HepG2 (cell line): ENCODE results near the gene MEX3A. TPM values are rescaled to one million over a fixed set of nuclear protein-coding genes. Genes with fewer than 3 reads are reported as not detected.

Experiments used
- AHR ChIP-seq: IDR thresholded peaks from 2 replicates; pipeline ENCODE4 v1.6.1; 2018; ENCODE audit warnings: missing genetic modification reagents, missing compliant biosample characterization
- MYC ChIP-seq: sonication (generic); formaldehyde crosslinking; IDR thresholded peaks from 2 replicates; pipeline ENCODE4 v1.9.0; 2021; ENCODE audit warnings: missing genetic modification reagents, borderline replicate concordance
- PITX1 ChIP-seq: sonication (generic); formaldehyde crosslinking; IDR thresholded peaks from 2 replicates; pipeline ENCODE4 v1.5.1; 2020; ENCODE audit warnings: mild to moderate bottlenecking, missing genetic modification reagents
- SNRNP70 ChIP-seq: fragments of 200-400 bp; formaldehyde crosslinking; IDR thresholded peaks from 2 replicates; pipeline ENCODE4 v1.6.1; 2017; ENCODE audit warnings: mild to moderate bottlenecking, low read depth, low read length, moderate library complexity
- SRSF4 ChIP-seq: fragments of 200-400 bp; formaldehyde crosslinking; IDR thresholded peaks from one replicate; pipeline ENCODE4 v1.6.1; 2018; ENCODE audit warnings: mild to moderate bottlenecking, low read depth, low read length, moderate library complexity; ENCODE audit not compliant: poor library complexity, severe bottlenecking
- TCF7 ChIP-seq: sonication (generic); IDR thresholded peaks from 2 replicates; pipeline ENCODE4 v1.6.1; 2016; ENCODE audit warnings: antibody characterized with exemption, low read depth
- YEATS2 ChIP-seq: sonication (generic); formaldehyde crosslinking; IDR thresholded peaks from 2 replicates; pipeline ENCODE4 v1.4.0; 2020; ENCODE audit warnings: missing genetic modification reagents, borderline replicate concordance
- ZKSCAN8 ChIP-seq: IDR thresholded peaks from 2 replicates; pipeline ENCODE4 v1.6.1; 2016; ENCODE audit warnings: borderline replicate concordance, missing genetic modification reagents, missing compliant biosample characterization
- ZNF251 ChIP-seq: sonication (generic); formaldehyde crosslinking; IDR thresholded peaks from 2 replicates; pipeline ENCODE4 v1.9.0; 2021; ENCODE audit warnings: mild to moderate bottlenecking, missing genetic modification reagents
- ZNF264 ChIP-seq: sonication (generic); formaldehyde crosslinking; IDR thresholded peaks from 2 replicates; pipeline ENCODE4 v1.4.0; 2020; ENCODE audit warnings: missing genetic modification reagents
- ZNF333 ChIP-seq: sonication (generic); formaldehyde crosslinking; IDR thresholded peaks from 2 replicates; pipeline ENCODE4 v1.4.0; 2020; ENCODE audit warnings: mild to moderate bottlenecking, missing genetic modification reagents, borderline replicate concordance
- ZNF451 ChIP-seq: sonication (generic); formaldehyde crosslinking; IDR thresholded peaks from 2 replicates; pipeline ENCODE4 v1.5.0; 2020; ENCODE audit warnings: mild to moderate bottlenecking, missing genetic modification reagents
- ZZZ3 ChIP-seq: sonication (generic); formaldehyde crosslinking; IDR thresholded peaks from 2 replicates; pipeline ENCODE4 v1.4.0; 2020; ENCODE audit warnings: missing genetic modification reagents, mild to moderate bottlenecking, borderline replicate concordance
- polyA plus RNA-seq, 8 experiments: library from polyadenylated mRNA; depleted of rRNA in 3 of 8; stranded (reverse) in 7 of 8; unstranded in 1 of 8; fragments of >200 nt; fragmentation: Illumina TruSeq in 4 of 8; extraction: Trizol in 4 of 8; gene quantifications; 2 replicates each; pipeline versions ENCODE4 v1.2.1 to v1.2.3, GENCODE V29; 2011 to 2016; ENCODE audit warnings: low read depth in 4 of 8, missing spikeins in 1 of 8, mixed read lengths in 1 of 8; ENCODE audit not compliant: insufficient read depth in 1 of 8
- total RNA-seq, 5 experiments: library from RNA; depleted of rRNA; stranded (reverse); fragments of >200 nt; fragmentation: Illumina TruSeq; extraction: Trizol; gene quantifications; 2 replicates each; pipeline ENCODE4 v1.2.3, GENCODE V29; 2016; ENCODE audit warnings: low read depth in 1 of 5
- TF ChIP-seq, protein P1 (sequence below): sonication (generic); formaldehyde crosslinking; IDR thresholded peaks from 2 replicates; pipeline ENCODE4 v1.9.0; 2021; ENCODE audit warnings: missing genetic modification reagents, mild to moderate bottlenecking, borderline replicate concordance
- TF ChIP-seq, protein P2 (sequence below): sonication (generic); formaldehyde crosslinking; IDR thresholded peaks from 2 replicates; pipeline ENCODE4 v1.5.0; 2020; ENCODE audit warnings: mild to moderate bottlenecking, missing genetic modification reagents, moderate library complexity
- TF ChIP-seq, protein P3 (sequence below): sonication (generic); formaldehyde crosslinking; IDR thresholded peaks from 2 replicates; pipeline ENCODE4 v1.4.0; 2020; ENCODE audit warnings: missing genetic modification reagents
- TF ChIP-seq, protein P4 (sequence below): sonication (generic); formaldehyde crosslinking; IDR thresholded peaks from 2 replicates; pipeline ENCODE4 v1.4.0; 2020; ENCODE audit warnings: missing genetic modification reagents
- TF ChIP-seq, protein P5 (sequence below): sonication (generic); formaldehyde crosslinking; IDR thresholded peaks from 2 replicates; pipeline ENCODE4 v1.4.0; 2020; ENCODE audit warnings: mild to moderate bottlenecking, missing genetic modification reagents
- TF ChIP-seq, protein P6 (sequence below): sonication (generic); formaldehyde crosslinking; IDR thresholded peaks from 2 replicates; pipeline ENCODE4 v1.5.1; 2020; ENCODE audit warnings: mild to moderate bottlenecking, missing genetic modification reagents

Gene MEX3A
- total and polyA plus RNA-seq, 2 of the 13 experiments (the other 11 are each of a cell fraction or from before 2014, with no cell fraction given) = 7.6 to 9.1 TPM

DNA sequence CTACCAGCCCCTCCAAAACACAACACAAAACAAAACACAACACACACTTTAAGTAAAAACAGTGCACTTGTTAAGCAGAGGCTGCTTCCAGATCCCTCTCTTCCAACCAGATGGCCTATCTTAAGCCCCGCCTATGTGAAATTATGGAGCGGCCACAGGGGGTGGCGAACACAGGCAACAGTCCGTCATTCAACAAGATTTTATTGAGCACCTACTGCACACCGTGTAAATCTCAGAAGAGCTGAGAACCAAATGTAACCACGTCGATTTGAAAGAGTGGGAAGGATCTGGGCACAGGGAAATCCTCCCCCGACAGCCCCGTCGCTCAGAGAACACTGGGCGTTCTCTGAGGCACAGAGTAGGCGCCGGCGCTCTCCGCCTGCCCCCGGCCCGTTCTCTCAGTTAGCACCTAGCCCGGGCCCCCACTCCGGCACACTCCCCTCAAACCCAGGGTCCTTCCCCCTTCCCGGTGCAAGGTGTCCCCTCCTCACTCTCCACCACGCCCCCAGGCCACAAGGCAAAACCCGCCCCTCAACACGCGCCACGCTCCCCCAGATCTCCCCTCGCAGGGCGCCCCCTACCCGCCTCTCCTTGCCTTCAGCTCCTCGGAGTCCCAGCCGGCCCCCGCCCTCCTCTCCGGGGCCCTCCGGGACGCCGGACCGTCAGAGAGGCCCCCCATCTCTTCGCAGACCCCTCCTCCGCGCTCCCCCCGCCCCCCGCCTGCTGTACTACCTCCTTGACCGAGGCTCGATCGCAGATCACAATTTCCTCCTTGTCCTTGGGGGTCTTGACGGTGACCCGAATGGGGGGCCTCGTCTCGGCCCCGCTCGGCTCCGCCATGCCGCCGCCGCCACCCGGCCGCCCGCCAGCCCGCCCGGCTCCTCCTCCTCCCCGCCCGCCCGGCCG, 29.1 kb downstream of the MEX3A start (continued):
- TF ChIP-seq, protein P1, sequence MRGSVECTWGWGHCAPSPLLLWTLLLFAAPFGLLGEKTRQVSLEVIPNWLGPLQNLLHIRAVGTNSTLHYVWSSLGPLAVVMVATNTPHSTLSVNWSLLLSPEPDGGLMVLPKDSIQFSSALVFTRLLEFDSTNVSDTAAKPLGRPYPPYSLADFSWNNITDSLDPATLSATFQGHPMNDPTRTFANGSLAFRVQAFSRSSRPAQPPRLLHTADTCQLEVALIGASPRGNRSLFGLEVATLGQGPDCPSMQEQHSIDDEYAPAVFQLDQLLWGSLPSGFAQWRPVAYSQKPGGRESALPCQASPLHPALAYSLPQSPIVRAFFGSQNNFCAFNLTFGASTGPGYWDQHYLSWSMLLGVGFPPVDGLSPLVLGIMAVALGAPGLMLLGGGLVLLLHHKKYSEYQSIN (CRISPR knock-in tag) = no peak
- TF ChIP-seq ZNF451 (CRISPR knock-in tag) = no peak
- TF ChIP-seq, protein P2, sequence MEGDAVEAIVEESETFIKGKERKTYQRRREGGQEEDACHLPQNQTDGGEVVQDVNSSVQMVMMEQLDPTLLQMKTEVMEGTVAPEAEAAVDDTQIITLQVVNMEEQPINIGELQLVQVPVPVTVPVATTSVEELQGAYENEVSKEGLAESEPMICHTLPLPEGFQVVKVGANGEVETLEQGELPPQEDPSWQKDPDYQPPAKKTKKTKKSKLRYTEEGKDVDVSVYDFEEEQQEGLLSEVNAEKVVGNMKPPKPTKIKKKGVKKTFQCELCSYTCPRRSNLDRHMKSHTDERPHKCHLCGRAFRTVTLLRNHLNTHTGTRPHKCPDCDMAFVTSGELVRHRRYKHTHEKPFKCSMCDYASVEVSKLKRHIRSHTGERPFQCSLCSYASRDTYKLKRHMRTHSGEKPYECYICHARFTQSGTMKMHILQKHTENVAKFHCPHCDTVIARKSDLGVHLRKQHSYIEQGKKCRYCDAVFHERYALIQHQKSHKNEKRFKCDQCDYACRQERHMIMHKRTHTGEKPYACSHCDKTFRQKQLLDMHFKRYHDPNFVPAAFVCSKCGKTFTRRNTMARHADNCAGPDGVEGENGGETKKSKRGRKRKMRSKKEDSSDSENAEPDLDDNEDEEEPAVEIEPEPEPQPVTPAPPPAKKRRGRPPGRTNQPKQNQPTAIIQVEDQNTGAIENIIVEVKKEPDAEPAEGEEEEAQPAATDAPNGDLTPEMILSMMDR (CRISPR knock-in tag) = peak; percentile 74
- TF ChIP-seq, protein P3, sequence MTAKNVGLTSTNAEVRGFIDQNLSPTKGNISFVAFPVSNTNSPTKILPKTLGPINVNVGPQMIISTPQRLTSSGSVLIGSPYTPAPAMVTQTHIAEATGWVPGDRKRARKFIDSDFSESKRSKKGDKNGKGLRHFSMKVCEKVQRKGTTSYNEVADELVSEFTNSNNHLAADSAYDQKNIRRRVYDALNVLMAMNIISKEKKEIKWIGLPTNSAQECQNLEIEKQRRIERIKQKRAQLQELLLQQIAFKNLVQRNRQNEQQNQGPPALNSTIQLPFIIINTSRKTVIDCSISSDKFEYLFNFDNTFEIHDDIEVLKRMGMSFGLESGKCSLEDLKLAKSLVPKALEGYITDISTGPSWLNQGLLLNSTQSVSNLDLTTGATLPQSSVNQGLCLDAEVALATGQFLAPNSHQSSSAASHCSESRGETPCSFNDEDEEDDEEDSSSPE = no peak
- peak; percentile 92 for TF ChIP-seq ZKSCAN8 (CRISPR knock-in tag)
- no peak for TF ChIP-seq ZZZ3 (CRISPR knock-in tag)
- no peak for TF ChIP-seq ZNF251 (CRISPR knock-in tag)
- TF ChIP-seq, protein P4, sequence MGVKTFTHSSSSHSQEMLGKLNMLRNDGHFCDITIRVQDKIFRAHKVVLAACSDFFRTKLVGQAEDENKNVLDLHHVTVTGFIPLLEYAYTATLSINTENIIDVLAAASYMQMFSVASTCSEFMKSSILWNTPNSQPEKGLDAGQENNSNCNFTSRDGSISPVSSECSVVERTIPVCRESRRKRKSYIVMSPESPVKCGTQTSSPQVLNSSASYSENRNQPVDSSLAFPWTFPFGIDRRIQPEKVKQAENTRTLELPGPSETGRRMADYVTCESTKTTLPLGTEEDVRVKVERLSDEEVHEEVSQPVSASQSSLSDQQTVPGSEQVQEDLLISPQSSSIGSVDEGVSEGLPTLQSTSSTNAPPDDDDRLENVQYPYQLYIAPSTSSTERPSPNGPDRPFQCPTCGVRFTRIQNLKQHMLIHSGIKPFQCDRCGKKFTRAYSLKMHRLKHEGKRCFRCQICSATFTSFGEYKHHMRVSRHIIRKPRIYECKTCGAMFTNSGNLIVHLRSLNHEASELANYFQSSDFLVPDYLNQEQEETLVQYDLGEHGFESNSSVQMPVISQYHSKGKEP = no peak
- no peak for TF ChIP-seq TCF7
- TF ChIP-seq, protein P5, sequence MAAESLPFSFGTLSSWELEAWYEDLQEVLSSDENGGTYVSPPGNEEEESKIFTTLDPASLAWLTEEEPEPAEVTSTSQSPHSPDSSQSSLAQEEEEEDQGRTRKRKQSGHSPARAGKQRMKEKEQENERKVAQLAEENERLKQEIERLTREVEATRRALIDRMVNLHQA (CRISPR knock-in tag) = no peak
- no peak for TF ChIP-seq PITX1
- TF ChIP-seq AHR (CRISPR knock-in tag) = 0 out of 2 replicates have a peak, but pooled peaks have one; percentile 64
- no peak for TF ChIP-seq SRSF4
- TF ChIP-seq, protein P6, sequence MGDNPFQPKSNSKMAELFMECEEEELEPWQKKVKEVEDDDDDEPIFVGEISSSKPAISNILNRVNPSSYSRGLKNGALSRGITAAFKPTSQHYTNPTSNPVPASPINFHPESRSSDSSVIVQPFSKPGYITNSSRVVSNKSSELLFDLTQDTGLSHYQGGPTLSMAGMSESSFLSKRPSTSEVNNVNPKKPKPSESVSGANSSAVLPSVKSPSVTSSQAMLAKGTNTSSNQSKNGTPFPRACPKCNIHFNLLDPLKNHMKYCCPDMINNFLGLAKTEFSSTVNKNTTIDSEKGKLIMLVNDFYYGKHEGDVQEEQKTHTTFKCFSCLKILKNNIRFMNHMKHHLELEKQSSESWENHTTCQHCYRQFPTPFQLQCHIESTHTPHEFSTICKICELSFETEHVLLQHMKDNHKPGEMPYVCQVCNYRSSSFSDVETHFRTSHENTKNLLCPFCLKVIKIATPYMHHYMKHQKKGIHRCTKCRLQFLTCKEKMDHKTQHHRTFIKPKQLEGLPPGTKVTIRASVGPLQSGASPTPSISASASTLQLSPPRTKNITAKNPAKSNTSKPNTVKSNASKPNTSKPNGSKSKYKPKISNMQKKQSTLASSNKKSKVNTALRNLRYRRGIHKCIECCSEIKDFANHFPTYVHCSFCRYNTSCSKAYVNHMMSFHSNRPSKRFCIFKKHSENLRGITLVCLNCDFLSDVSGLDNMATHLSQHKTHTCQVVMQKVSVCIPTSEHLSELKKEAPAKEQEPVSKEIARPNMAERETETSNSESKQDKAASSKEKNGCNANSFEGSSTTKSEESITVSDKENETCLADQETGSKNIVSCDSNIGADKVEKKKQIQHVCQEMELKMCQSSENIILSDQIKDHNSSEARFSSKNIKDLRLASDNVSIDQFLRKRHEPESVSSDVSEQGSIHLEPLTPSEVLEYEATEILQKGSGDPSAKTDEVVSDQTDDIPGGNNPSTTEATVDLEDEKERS (CRISPR knock-in tag) = no peak
- TF ChIP-seq MYC (CRISPR knock-in tag) = peak; percentile 70; the same call in 1 of the 2 replicates
- no peak for TF ChIP-seq YEATS2 (CRISPR knock-in tag)
- TF ChIP-seq SNRNP70 = no peak
- TF ChIP-seq ZNF333 = no peak
- TF ChIP-seq ZNF264 (CRISPR knock-in tag) = no peak
